HG02840 (cell line): Measurements from ENCODE around the gene XAB2.

ENCODE experiments used
- ATAC-seq: cut with Tn5 transposase; IDR thresholded peaks from one replicate; pipeline ENCODE4 v1.9.1; 2021; ENCODE audit warnings: mild to moderate bottlenecking, moderate library complexity, moderate number of reproducible peaks; ENCODE audit not compliant: unreplicated experiment, low FRiP score

Gene XAB2

GRCh38 chr19:7629347-7630054 lies at the start of gene XAB2, which contains the start of gene PET100:
Gene XAB2 (minus strand): TSS chr19:7629545. CDS start chr19:7629527, 18 bp downstream.
Gene PET100 (plus strand): TSS chr19:7629793. CDS start chr19:7629834, 41 bp downstream.
- ATAC-seq: peak; percentile 92

GRCh38 chr19:7677669-7678311 lies 48.4 kb upstream of the XAB2 start:
- ATAC-seq: no peak

GRCh38 chr19:7676854-7677253 lies 47.5 kb upstream of the XAB2 start, which contains the start of gene MCEMP1:
Gene MCEMP1 (plus strand): TSS chr19:7677090. CDS start chr19:7677121, 31 bp downstream.
- no peak for ATAC-seq

- ATAC-seq: no peak
Observed at GRCh38 chr19:7676376-7676775, 47.0 kb upstream of the XAB2 start.

GRCh38 chr19:7674010-7675005 lies 45.0 kb upstream of the XAB2 start:
- no peak for ATAC-seq

GRCh38 chr19:7672522-7672921 lies 43.2 kb upstream of the XAB2 start:
- no peak for ATAC-seq

- ATAC-seq: no peak
Observed at GRCh38 chr19:7670790-7671189, 41.4 kb upstream of the XAB2 start.

- ATAC-seq: no peak
Observed at GRCh38 chr19:7670150-7670783, 40.9 kb upstream of the XAB2 start.

- no peak for ATAC-seq
Observed at GRCh38 chr19:7669641-7670040, 40.3 kb upstream of the XAB2 start.

GRCh38 chr19:7668842-7669241 lies 39.5 kb upstream of the XAB2 start, which contains the start of gene RETN:
Gene RETN (plus strand): TSS chr19:7669049. CDS start chr19:7669327, 278 bp downstream.
- no peak for ATAC-seq

GRCh38 chr19:7665076-7665475 lies 35.7 kb upstream of the XAB2 start:
- ATAC-seq: no peak

GRCh38 chr19:7663706-7664105 lies 34.4 kb upstream of the XAB2 start:
- ATAC-seq: no peak

- ATAC-seq: no peak
Observed at GRCh38 chr19:7662657-7663056, 33.3 kb upstream of the XAB2 start.

GRCh38 chr19:7661744-7662538 lies 32.6 kb upstream of the XAB2 start:
- ATAC-seq: no peak

GRCh38 chr19:7658219-7658686 lies 28.9 kb upstream of the XAB2 start:
- no peak for ATAC-seq

GRCh38 chr19:7657131-7657751 lies 27.9 kb upstream of the XAB2 start:
- ATAC-seq: no peak

- no peak for ATAC-seq
Observed at GRCh38 chr19:7655581-7655980, 26.2 kb upstream of the XAB2 start.

- no peak for ATAC-seq
Observed at GRCh38 chr19:7654401-7654800, 25.1 kb upstream of the XAB2 start.
